GM12873 (cell line): ENCODE data around the gene CLDN22.

Experiments used
- CTCF ChIP-seq: IDR thresholded peaks from 2 replicates; pipeline ENCODE4 v1.5.1; 2012; ENCODE audit warnings: low read depth, mild to moderate bottlenecking, moderate library complexity, low read length, control low read depth; ENCODE audit not compliant: insufficient read depth; ENCODE audit errors: missing control alignments

Gene CLDN22

DNA sequence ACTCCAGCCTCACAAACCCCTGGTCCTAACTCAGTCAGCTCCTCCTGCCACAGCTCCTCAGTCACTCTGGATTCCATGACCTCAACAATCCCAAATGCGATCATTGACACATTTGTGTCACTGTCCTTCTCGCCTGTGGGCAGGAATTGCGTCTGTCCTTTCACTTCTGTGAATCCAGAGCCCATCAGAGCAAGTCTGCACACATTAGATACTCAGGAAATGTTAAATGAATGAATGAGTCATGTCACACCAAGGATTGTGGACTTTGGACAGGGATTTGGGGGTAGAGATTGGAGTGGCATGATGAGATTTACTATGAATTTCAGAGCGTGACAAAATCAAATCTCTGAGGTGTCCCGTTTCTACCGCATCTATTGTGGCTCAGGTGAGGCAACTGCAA, 13.9 kb upstream of the CLDN22 start:
- TF ChIP-seq CTCF, result no peak

DNA sequence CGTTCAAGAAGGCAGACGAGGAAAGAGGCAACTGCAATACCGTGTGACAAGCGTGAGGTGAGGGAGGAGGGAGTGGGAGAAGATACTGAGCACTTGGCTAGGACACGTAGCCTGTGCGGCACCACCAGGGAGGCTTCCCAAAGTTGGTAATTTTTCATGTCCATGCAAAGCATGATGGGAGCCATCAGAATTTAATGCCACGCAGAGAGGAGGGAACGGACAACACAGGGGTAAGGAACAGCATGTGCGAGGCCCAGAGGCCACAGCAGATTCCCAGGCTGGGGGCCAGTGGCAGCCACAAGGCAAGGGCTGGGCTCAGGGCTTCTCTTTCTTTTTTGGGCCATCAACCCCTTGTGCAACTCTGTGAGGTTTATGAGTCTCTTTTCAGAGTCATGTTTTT, 13.1 kb upstream of the CLDN22 start:
- TF ChIP-seq CTCF, result no peak

DNA sequence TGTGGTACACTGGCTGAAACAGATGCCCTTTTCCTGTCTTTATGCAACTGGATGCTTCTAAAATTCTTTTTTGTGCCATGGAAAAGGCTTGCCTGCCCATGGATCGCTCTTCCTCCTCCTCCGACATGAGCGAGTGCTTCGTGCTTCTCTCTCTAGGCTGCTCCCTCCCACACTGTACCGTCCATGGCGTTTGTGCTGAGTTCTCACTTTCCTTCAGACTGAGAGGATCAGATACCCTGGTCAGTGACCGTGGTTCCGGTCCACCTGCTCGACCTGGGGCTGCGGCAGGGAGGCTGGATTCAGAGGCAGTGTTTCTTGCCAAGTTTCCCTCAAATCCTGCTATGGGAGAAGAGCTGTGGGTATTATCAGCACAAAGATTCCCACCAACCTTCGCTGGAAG, 12.4 kb upstream of the CLDN22 start:
- no peak for TF ChIP-seq CTCF

DNA sequence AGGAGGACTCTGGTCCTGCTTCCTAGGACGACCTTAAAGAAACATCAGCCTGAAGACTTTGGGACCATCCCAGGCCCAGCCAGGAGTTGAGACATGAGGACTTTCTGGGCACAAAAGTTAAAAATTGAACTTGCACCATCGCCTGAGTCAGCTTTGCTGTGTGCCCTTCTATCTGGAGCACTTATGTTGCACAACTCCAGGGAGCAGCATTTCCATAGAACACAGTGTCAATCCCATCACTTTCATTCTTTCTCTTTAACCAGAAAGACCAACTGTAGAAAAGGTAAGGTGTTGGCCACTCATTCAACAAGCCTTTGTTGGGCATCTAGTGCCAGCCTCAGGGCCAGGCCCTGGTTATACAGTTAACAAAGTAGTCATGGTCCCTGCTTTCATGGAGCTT, 10.8 kb upstream of the CLDN22 start:
- no peak for TF ChIP-seq CTCF

- TF ChIP-seq CTCF, result no peak
Observed at GRCh38 chr4:183329954-183330742, 10.1 kb upstream of the CLDN22 start.

GRCh38 chr4:183329244-183329643, 9.2 kb upstream of the CLDN22 start:
- TF ChIP-seq CTCF, result no peak

- TF ChIP-seq CTCF, result no peak
Observed at GRCh38 chr4:183328832-183329231, 8.8 kb upstream of the CLDN22 start.

DNA sequence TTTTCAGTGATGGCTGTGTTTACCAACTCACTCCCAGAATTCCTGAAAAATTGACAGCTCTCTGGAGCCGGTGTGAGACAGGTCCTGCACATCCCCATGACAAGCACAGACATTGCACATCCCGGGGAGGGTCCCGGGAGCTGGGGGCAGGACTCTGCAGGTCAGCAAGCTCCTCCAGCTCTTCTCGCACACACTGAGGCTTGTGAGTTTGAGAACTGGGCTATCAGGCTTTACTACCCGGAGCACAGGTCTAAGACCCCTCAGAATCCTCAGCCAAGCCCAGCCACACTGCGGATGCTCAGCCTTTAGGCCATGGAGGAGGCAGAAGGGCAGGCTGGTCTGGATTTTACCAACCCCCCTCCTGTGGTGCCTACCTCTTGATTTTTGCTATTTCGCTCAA, 7.8 kb upstream of the CLDN22 start:
- no peak for TF ChIP-seq CTCF
